IPS-18c (cell line): ENCODE data around the gene ATP9B.
"Not testable (repeated sequence)": the region's sequence is repeated elsewhere in the genome, so short reads cannot be mapped to it uniquely, and the experiment has no call there.

ENCODE experiments used
- H3K4me3 ChIP-seq: 2 replicates; pipeline ENCODE4 v1.7.0; 2013; ENCODE audit warnings: low read depth, mild to moderate bottlenecking, low read length, moderate library complexity; ENCODE audit not compliant: insufficient read depth
- H3K9me3 ChIP-seq: one replicate; pipeline ENCODE4 v1.6.1; 2013; ENCODE audit warnings: mild to moderate bottlenecking, low read length, moderate library complexity; ENCODE audit not compliant: control insufficient read depth, insufficient read depth

The ATP9B gene

GRCh38 chr18:79241755-79242154 is 172.6 kb downstream of the ATP9B start:
- no peak overlapping the region for H3K4me3 ChIP-seq
- no peaks in the 10 kb centered on the region for H3K9me3 ChIP-seq

GRCh38 chr18:79242246-79242645 is 173.1 kb downstream of the ATP9B start:
- Histone ChIP-seq H3K9me3 (no peaks in the 10 kb centered on the region), H3K4me3 (no peak overlapping the region)

DNA sequence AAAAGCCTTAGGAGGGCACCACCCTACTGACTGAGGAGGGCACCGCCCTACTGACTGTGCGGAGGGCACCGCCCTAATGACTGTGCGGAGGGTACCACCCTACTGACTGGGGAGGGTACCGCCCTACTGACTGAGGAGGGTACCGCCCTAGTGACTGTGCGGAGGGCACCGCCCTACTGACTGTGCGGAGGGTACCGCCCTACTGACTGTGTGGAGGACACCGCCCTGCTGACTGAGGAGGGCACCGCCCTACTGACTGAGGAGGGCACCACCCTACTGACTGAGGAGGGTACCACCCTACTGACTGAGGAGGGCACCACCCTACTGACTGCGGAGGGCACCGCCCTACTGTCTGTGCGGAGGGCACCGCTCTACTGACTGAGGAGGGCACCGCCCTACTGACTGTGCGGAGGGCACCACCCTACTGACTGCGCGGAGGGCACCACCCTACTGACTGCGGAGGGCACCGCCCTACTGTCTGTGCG is 176.4 kb downstream of the ATP9B start:
- Histone ChIP-seq H3K4me3 (no peak overlapping the region), H3K9me3 (no peaks in the 10 kb centered on the region)

- H3K4me3 ChIP-seq, result no peak overlapping the region
- no peaks in the 10 kb centered on the region for H3K9me3 ChIP-seq
These were observed 177.3 kb downstream of the ATP9B start for GRCh38 chr18:79246309-79247108.

DNA sequence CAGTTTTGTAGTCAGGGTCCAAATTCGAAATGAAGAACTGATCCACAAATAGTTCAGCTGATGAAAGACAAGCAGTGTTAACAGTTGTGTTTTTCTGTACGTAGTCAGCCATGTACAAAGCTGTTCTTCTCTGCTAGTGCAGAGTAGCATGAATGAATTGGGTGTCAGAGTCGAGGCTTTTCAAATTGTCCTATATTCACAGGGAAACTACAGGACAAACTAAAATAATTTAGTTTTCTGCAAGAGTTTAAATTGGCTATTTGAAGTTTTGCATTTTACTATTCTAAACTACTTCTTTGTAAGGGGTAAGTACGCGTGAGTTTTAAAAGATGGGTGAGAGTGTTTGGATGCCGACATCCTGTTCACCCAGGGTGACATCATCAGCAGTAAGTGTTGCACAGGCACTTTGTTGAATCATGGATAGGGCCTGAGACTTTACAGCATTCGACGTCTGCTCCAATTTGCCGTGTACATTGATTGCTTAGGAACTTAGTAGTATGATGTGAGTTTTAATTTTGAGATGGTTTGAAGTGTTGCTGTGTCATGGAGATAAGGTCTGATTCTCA is 179.4 kb downstream of the ATP9B start:
- H3K4me3 ChIP-seq, result no peak overlapping the region
- no peaks in the 10 kb centered on the region for H3K9me3 ChIP-seq

DNA sequence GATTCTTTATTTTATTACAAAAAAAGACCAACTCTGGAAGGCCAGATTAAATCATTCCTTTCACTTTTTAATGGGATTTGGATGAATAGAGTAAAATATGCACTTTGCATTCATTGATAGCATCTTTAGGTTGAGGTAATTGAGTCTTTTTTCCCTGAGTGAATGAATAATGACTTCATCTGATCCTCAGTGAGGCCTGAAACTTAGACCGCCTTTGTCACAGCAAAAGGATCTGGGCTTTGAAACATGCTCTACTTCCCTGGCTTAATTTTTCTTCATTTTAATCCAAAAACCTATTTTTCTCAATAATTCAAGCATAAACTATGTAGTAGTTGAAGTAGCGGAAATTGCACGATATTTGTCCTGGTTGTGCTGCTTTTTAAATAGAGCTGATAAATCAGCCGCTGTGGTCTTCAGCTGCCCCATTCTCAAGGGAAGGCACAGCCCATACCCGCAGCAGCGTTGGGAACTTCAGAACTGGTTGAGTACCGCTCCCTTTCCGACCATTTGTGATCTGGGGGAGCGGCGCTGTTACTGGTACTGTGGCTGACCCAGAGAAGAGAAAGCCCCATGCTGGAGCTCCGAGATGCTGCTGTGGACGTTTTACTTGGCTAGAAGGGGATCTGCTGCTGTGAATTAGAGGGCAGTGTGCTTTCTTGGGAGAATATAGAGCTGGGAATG is 181.2 kb downstream of the ATP9B start:
- H3K9me3 ChIP-seq, result no peaks in the 10 kb centered on the region
- no peak overlapping the region for H3K4me3 ChIP-seq

DNA sequence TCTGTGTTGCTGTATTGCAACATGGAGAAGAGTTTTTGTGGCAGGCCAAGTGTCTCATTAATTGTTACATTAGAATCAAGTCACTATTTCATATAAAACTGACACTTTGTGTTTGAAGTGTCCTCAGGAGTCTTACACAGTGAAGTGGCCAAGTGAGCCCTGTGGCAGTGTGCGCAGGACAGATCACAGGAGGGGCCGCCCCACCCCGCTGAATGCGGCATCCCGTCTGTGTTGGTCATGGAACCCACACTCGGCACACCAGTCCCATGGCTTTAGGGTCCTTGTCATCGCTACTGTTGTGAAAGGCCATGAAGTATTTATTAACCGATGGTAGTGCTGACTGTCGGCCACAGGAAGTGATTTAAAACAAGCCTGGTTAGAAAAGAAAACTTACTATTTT is 181.8 kb downstream of the ATP9B start:
- no peaks in the 10 kb centered on the region for H3K9me3 ChIP-seq
- H3K4me3 ChIP-seq, result no peak overlapping the region

GRCh38 chr18:79252904-79253633 is 183.9 kb downstream of the ATP9B start:
- Histone ChIP-seq H3K9me3 (no peaks in the 10 kb centered on the region), H3K4me3 (no peak overlapping the region)

DNA sequence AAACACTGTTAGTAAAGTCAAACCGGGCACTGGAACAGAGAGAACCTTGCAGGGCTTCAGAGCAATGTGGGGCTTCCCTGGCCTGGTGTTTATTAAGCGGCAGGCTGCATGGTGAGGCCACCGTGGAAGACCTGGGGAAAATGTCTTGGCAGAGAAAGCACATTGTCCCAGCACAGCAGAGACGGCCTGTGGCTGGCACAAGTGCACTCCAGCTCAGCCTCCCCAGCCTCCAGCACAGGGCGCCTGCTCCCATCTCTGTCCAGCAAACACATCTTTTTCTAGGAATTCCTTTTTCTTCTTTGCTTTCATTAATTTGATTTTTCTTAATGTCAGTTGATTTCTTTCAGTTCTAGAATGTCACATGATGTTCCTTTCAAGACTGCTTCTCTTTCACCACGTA is 188.3 kb downstream of the ATP9B start:
- H3K4me3 ChIP-seq, result no peak overlapping the region
- no peaks in the 10 kb centered on the region for H3K9me3 ChIP-seq

DNA sequence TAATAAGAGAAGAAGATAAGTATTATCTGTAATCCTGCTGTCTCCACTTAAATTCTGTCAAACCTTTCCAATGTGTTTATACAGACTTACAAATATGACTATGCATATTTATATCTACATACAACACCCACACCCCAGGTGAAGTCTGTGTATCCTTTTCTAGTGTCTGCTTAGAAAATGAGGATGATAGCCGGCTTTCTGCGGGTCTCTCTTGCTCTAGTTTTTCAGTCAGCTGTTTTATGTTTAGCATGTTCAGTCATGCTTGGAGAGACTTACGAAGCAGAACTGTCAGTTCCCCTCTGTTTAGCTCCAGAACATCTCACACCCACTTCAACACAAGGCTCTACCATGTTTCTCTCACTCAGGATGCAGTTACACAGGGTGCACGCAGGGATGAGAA is 189.3 kb downstream of the ATP9B start:
- H3K4me3 ChIP-seq, result no peak overlapping the region
- no peaks in the 10 kb centered on the region for H3K9me3 ChIP-seq

DNA sequence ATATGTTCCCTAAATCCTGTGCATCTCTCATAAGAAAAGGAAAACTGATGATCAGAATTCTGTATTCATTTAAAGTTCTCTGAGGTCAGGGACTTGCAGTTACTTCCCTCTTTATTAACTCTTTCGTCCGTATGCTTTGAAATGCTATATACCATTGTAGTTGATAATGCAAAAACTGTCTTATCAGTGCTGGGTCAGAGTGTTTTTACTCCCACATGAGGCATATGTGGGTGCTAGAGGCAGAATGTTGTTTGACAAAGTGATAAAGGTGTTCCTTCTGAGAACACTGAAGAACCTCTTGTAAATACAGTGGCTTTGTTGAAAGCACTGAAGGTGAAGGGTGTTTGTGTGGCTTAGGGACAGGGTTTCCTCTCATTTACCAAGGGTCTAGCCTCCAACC is 190.0 kb downstream of the ATP9B start:
- H3K4me3 ChIP-seq, result no peak overlapping the region
- no peaks in the 10 kb centered on the region for H3K9me3 ChIP-seq

DNA sequence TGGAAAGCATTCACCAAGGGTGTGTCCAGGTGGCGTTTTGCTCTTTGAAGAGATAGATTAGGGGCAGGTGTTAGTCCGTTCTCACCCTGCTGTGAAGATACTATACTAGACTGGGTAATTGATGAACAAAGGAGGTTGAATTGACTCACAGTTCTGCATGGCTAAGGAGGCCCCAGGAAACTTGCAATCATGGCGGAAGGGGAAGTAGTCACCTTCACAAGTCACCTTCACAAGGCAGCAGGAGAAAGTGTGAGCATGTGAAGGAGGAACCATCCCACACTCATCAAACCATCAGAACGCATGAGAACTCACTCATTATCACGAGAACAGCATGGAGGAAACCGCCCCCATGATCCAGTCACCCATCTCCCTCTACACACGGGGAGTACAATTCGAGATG is 190.8 kb downstream of the ATP9B start:
- H3K9me3 ChIP-seq, result no peaks in the 10 kb centered on the region
- H3K4me3 ChIP-seq, result no peak overlapping the region

DNA sequence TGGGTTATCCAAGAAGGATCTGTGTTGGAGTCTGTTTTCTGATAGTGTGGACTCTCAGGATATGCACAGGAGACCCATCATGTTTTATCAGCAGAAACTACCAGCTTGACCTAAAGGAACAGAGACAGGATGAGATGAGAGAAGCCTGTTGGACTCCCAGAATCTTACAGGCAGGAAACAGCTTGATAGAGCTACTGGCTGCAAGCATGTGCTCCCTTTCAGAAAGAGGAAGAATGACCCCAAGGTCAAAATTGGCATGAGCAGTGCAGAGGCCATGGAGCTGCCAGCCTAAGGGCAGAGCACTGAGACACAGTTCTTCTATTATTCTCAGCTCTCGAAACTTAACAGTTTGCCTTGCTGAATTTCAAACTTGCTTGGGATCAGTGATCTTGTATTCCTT is 191.3 kb downstream of the ATP9B start:
- Histone ChIP-seq H3K9me3 (no peaks in the 10 kb centered on the region), H3K4me3 (no peak overlapping the region)

- H3K4me3 ChIP-seq, H3K9me3 ChIP-seq: not testable (repeated sequence)
These were observed 195.9 kb downstream of the ATP9B start for GRCh38 chr18:79265068-79265467.

DNA sequence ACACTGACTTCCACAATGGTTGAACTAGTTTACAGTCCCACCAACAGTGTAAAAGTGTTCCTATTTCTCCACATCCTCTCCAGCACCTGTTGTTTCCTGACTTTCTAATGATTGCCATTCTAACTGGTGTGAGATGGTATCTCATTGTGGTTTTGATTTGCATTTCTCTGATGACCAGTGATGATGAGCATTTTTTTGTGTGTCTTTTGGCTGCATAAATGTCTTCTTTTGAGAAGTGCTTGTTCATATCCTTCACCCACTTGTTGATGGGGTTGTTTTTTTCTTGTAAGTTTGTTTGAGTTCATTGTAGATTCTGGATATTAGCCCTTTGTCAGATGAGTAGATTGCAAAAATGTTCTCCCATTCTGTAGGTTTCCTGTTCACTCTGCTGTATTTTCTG is 202.6 kb downstream of the ATP9B start:
- not testable (repeated sequence) for H3K9me3 ChIP-seq, H3K4me3 ChIP-seq

DNA sequence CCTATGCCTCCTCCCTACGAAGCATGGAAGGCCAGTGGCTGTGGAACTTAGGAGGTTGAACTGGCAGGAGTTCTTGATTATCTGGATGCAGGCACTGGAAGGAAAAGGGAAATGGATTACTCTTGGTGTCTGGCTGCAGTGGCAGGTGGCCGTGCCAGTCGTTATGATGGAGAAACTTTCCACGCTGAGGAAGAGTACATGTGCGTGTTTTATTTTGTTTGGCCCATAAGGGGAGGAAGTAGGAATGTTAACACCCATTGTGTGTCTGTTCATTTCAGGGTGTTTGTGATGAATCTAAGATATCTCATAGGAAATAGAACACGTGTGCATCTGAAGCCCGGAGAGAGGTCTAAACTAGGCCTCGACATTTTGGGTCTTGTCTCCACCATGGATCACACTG is 203.7 kb downstream of the ATP9B start:
- H3K4me3 ChIP-seq, result no peak overlapping the region

GRCh38 chr18:79274823-79275222 is 205.6 kb downstream of the ATP9B start:
- Histone ChIP-seq H3K9me3 (no peaks in the 10 kb centered on the region), H3K4me3 (no peak overlapping the region)

More for the DNA sequence above, 203.7 kb downstream of the ATP9B start:
- H3K9me3 ChIP-seq, result no peaks in the 10 kb centered on the region

DNA sequence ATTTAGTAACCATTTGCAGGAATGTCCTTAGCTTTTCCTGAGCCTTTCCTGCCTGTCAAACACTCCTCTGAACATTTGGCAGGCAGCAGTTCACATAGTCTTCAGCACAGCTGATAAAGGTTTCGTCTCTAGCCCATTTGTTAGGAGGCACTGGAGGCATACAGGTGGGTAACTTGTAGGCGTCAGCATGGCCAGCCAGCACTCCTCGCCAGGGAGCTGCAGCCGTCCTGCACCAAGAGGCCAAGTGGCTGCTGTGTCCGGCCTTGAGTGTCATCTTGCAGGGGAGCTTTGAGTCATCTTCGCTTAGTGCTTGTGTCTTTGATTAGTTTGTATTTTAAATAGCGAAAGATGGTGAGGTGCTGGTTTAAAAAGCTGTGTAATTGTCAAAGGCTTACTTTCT is 206.3 kb downstream of the ATP9B start:
- Histone ChIP-seq H3K9me3 (no peaks in the 10 kb centered on the region), H3K4me3 (no peak overlapping the region)
